ENCODE measurements around the gene LINGO3. TPM values are rescaled to one million over a fixed set of nuclear protein-coding genes. Genes with fewer than 3 reads are reported as not detected.
A peak's percentile ranks its signal among the peaks of the same experiment; 100 is the strongest.
"Not testable (repeated sequence)": the region's sequence is repeated elsewhere in the genome, so short reads cannot be mapped to it uniquely, and the experiment has no call there.

The LINGO3 gene
- total RNA-seq, 1 donor from 2014 or later = not detected

GRCh38 chr19:2353159-2353886, 45.4 kb upstream of the LINGO3 start:
- Mint-ChIP-seq H3K4me3 (ENCODE audit: unreplicated experiment) (no peak overlapping the region), H3K36me3 (ENCODE audit: low read depth) (peaks cover 1% of the 10 kb centered on the region), H3K27me3 (ENCODE audit: low read depth) (no peaks in the 10 kb centered on the region), H3K9me3 (ENCODE audit: low read depth) (no peaks in the 10 kb centered on the region), H3K27ac (ENCODE audit: unreplicated experiment) (no peak overlapping the region), H3K4me1 (ENCODE audit: low read depth) (no peaks in the 10 kb centered on the region)
- TF ChIP-seq, protein P1, sequence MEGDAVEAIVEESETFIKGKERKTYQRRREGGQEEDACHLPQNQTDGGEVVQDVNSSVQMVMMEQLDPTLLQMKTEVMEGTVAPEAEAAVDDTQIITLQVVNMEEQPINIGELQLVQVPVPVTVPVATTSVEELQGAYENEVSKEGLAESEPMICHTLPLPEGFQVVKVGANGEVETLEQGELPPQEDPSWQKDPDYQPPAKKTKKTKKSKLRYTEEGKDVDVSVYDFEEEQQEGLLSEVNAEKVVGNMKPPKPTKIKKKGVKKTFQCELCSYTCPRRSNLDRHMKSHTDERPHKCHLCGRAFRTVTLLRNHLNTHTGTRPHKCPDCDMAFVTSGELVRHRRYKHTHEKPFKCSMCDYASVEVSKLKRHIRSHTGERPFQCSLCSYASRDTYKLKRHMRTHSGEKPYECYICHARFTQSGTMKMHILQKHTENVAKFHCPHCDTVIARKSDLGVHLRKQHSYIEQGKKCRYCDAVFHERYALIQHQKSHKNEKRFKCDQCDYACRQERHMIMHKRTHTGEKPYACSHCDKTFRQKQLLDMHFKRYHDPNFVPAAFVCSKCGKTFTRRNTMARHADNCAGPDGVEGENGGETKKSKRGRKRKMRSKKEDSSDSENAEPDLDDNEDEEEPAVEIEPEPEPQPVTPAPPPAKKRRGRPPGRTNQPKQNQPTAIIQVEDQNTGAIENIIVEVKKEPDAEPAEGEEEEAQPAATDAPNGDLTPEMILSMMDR (IDR thresholded peaks at IDR 0.05) = no peak
- DNase-seq (ENCODE audit: low spot score) = peak; percentile 94

- DNase-seq (ENCODE audit: low spot score) = no peak
- H3K27me3 Mint-ChIP-seq (ENCODE audit: low read depth) = no peaks in the 10 kb centered on the region
- no peak overlapping the region for H3K27ac Mint-ChIP-seq (ENCODE audit: unreplicated experiment)
- H3K4me1 Mint-ChIP-seq (ENCODE audit: low read depth) = no peaks in the 10 kb centered on the region
- H3K36me3 Mint-ChIP-seq (ENCODE audit: low read depth) = peaks cover under 1% of the 10 kb centered on the region
- TF ChIP-seq, protein P1 (IDR thresholded peaks at IDR 0.05) = no peak
- H3K9me3 Mint-ChIP-seq (ENCODE audit: low read depth) = no peaks in the 10 kb centered on the region
- no peak overlapping the region for H3K4me3 Mint-ChIP-seq (ENCODE audit: unreplicated experiment)
These were observed 44.2 kb upstream of the LINGO3 start for GRCh38 chr19:2352121-2352520.

DNA sequence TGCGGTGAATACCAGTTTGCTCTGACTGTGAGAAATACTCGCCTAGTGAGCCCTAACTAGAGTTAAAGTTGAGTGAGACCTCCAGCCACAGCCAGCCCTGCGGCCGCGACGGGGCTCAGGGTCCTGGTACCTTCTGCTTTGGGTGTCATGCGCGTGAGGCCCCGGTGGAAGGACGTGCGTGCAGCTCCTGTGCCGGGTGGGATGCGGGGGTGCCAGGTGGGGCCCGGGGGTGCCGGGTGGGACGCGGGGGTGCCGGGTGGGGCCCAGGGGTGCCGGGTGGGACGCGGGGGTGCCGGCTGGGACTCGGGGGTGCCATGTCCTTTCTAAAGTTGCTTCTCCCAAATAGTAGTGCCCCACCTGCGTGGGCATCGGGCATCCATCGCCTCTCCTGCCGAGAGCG, 43.6 kb upstream of the LINGO3 start:
- TF ChIP-seq, protein P1 (IDR thresholded peaks at IDR 0.05) = no peak
- Mint-ChIP-seq H3K36me3 (ENCODE audit: low read depth) (no peaks in the 10 kb centered on the region), H3K27ac (ENCODE audit: unreplicated experiment) (no peak overlapping the region)

DNA sequence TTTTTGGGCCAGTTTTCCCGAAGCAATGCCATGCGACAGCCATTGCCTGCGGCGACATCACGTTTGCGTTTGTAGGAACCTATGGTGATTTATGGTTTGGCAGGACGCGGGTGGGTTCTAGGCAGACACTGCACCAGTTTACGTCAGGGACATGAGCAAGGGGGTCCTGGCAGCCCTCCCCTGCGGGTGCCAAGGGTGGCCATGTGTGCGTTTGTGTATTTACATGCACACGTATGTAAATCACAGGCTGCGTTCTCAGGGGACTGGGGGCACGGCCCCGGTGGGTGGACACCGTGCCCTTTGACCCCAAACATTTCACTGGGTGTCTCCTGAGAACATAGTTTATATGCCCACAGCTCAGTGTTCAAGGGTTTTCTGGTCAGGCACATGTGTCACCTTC, 42.7 kb upstream of the LINGO3 start:
- Mint-ChIP-seq H3K9me3 (ENCODE audit: low read depth) (no peaks in the 10 kb centered on the region), H3K4me3 (ENCODE audit: unreplicated experiment) (no peak overlapping the region), H3K27me3 (ENCODE audit: low read depth) (no peaks in the 10 kb centered on the region), H3K27ac (ENCODE audit: unreplicated experiment) (no peak overlapping the region), H3K36me3 (ENCODE audit: low read depth) (no peaks in the 10 kb centered on the region), H3K4me1 (ENCODE audit: low read depth) (no peaks in the 10 kb centered on the region)
- TF ChIP-seq, protein P1 (IDR thresholded peaks at IDR 0.05) = no peak
- DNase-seq (ENCODE audit: low spot score) = no peak

More for the DNA sequence above, 43.6 kb upstream of the LINGO3 start:
- no peaks in the 10 kb centered on the region for H3K4me1 Mint-ChIP-seq (ENCODE audit: low read depth)
- H3K4me3 Mint-ChIP-seq (ENCODE audit: unreplicated experiment) = no peak overlapping the region
- no peaks in the 10 kb centered on the region for H3K9me3 Mint-ChIP-seq (ENCODE audit: low read depth)
- no peaks in the 10 kb centered on the region for H3K27me3 Mint-ChIP-seq (ENCODE audit: low read depth)
- no peak for DNase-seq (ENCODE audit: low spot score)

DNA sequence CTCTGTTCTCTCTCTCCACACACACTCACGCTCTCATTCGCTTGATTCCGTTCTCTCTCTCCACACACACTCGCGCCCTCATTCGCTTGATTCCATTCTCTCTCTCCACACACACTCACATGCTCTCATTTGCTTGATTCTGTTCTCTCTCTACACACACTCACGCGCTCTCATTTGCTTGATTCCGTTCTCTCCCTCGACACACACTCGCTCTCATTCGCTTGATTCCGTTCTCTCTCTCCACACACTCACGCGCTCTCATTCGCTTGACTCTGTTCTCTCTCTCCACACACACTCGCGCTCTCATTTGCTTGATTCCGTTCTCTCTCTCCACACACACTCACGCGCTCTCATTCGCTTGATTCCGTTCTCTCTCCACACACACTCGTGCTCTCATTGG, 41.9 kb upstream of the LINGO3 start:
- not testable (repeated sequence) for DNase-seq (ENCODE audit: low spot score); H3K27me3 Mint-ChIP-seq (ENCODE audit: low read depth); H3K27ac Mint-ChIP-seq (ENCODE audit: unreplicated experiment); H3K4me3 Mint-ChIP-seq (ENCODE audit: unreplicated experiment); H3K4me1 Mint-ChIP-seq (ENCODE audit: low read depth); H3K9me3 Mint-ChIP-seq (ENCODE audit: low read depth); H3K36me3 Mint-ChIP-seq (ENCODE audit: low read depth)

Measured in chondrocyte (in vitro differentiated cells).